RPMI7951 (cell line): ENCODE measurements around the gene EFCAB3. TPM values are rescaled to one million over a fixed set of nuclear protein-coding genes. Genes with fewer than 3 reads are reported as not detected.
"Not testable (repeated sequence)": the region's sequence is repeated elsewhere in the genome, so short reads cannot be mapped to it uniquely, and the experiment has no call there.

Experiments used
- DNase-seq: peaks from one replicate; pipeline ENCODE4 v3.0.0-alpha.2; 2012; ENCODE audit warnings: low read depth
- total RNA-seq: library from RNA; depleted of rRNA; stranded (reverse); fragments of >200 nt; shearing (Covaris generic); gene quantifications from 2 replicates; pipeline ENCODE4 v1.2.3, GENCODE V29; 2014; rRNA removed

Gene EFCAB3
- total RNA-seq, 1 experiment from 2014 or later: not detected

GRCh38 chr17:62464422-62464821 is 84.1 kb downstream of the EFCAB3 start:
- not testable (repeated sequence) for DNase-seq

- not testable (repeated sequence) for DNase-seq
Observed at GRCh38 chr17:62465271-62465670, 84.9 kb downstream of the EFCAB3 start.

Other genes with a start within 250 kb of the EFCAB3 start
- 17.2 and 19.0 TPM in 2 replicates for gene METTL2A, start 43.3 kb downstream of the EFCAB3 start, total RNA-seq
- 20.3 and 22.8 TPM in 2 replicates for gene TLK2, start 98.3 kb downstream of the EFCAB3 start, total RNA-seq
- gene MRC2, start 247.1 kb downstream of the EFCAB3 start, total RNA-seq: 124 and 152 TPM in 2 replicates